HG03342 (cell line): ENCODE results near the gene PPP5C.
"Not testable (repeated sequence)": the region's sequence is repeated elsewhere in the genome, so short reads cannot be mapped to it uniquely, and the experiment has no call there.

ENCODE experiments used
- ATAC-seq: cut with Tn5 transposase; IDR thresholded peaks from one replicate; pipeline ENCODE4 v1.9.1; 2021; ENCODE audit warnings: mild to moderate bottlenecking, moderate library complexity; ENCODE audit not compliant: unreplicated experiment

PPP5C gene

GRCh38 chr19:46361915-46362314, 15.0 kb downstream of the PPP5C start:
- ATAC-seq: no peak

GRCh38 chr19:46364359-46364758, 17.5 kb downstream of the PPP5C start:
- ATAC-seq: no peak

GRCh38 chr19:46365561-46365960, 18.7 kb downstream of the PPP5C start:
- ATAC-seq: no peak

- ATAC-seq: no peak
Observed at GRCh38 chr19:46366620-46367292, 19.9 kb downstream of the PPP5C start.

GRCh38 chr19:46367426-46367825, 20.5 kb downstream of the PPP5C start:
- no peak for ATAC-seq

GRCh38 chr19:46368116-46368515, 21.2 kb downstream of the PPP5C start:
- ATAC-seq: no peak

GRCh38 chr19:46369817-46370216, 22.9 kb downstream of the PPP5C start:
- ATAC-seq: no peak

- no peak for ATAC-seq
Observed at GRCh38 chr19:46371371-46371901, 24.5 kb downstream of the PPP5C start.

- ATAC-seq: no peak
Observed at GRCh38 chr19:46372901-46373490, 26.1 kb downstream of the PPP5C start.

- ATAC-seq: no peak
Observed at GRCh38 chr19:46373491-46374359, 26.8 kb downstream of the PPP5C start.

- no peak for ATAC-seq
Observed at GRCh38 chr19:46374536-46375475, 27.9 kb downstream of the PPP5C start.

- not testable (repeated sequence) for ATAC-seq
Observed at GRCh38 chr19:46375476-46376067, 28.7 kb downstream of the PPP5C start.

GRCh38 chr19:46376241-46377153, 29.6 kb downstream of the PPP5C start:
- no peak for ATAC-seq

- ATAC-seq: no peak
Observed at GRCh38 chr19:46378268-46378667, 31.4 kb downstream of the PPP5C start.

- no peak for ATAC-seq
Observed at GRCh38 chr19:46380690-46381089, 33.8 kb downstream of the PPP5C start.

GRCh38 chr19:46381346-46381745, 34.5 kb downstream of the PPP5C start:
- ATAC-seq: no peak

GRCh38 chr19:46381756-46382345, 35.0 kb downstream of the PPP5C start:
- ATAC-seq: no peak

GRCh38 chr19:46383171-46383815, 36.4 kb downstream of the PPP5C start:
- ATAC-seq: no peak
